Cortex of kidney (tissue), 1 donor: ENCODE results near the gene LRRFIP2.
"Not testable (repeated sequence)": the region's sequence is repeated elsewhere in the genome, so short reads cannot be mapped to it uniquely, and the experiment has no call there.

Source experiments
- DNase-seq: peaks from one replicate; lab custom pipeline; 2025; lab: John Stamatoyannopoulos, UW

LRRFIP2 gene

GRCh38 chr3:37068031-37068430, 106.4 kb downstream of the LRRFIP2 start:
- DNase-seq = no peak

- no peak for DNase-seq
Observed at GRCh38 chr3:37067577-37067976, 106.8 kb downstream of the LRRFIP2 start.

- DNase-seq = no peak
Observed at GRCh38 chr3:37064747-37065146, 109.6 kb downstream of the LRRFIP2 start.

- no peak for DNase-seq
Observed at GRCh38 chr3:37058117-37058516, 116.3 kb downstream of the LRRFIP2 start.

GRCh38 chr3:37056826-37057225, 117.6 kb downstream of the LRRFIP2 start:
- no peak for DNase-seq

GRCh38 chr3:37055077-37055476, 119.3 kb downstream of the LRRFIP2 start:
- not testable (repeated sequence) for DNase-seq

GRCh38 chr3:37054370-37054769, 120.0 kb downstream of the LRRFIP2 start:
- no peak for DNase-seq

- DNase-seq = no peak
Observed at GRCh38 chr3:37053753-37054152, 120.6 kb downstream of the LRRFIP2 start.

- no peak for DNase-seq
Observed at GRCh38 chr3:37053337-37053736, 121.0 kb downstream of the LRRFIP2 start.

GRCh38 chr3:37052860-37053259, 121.5 kb downstream of the LRRFIP2 start:
- DNase-seq = no peak

- DNase-seq = no peak
Observed at GRCh38 chr3:37050282-37050681, 124.1 kb downstream of the LRRFIP2 start.

- DNase-seq = not testable (repeated sequence)
Observed at GRCh38 chr3:37042712-37043111, 131.7 kb downstream of the LRRFIP2 start.

GRCh38 chr3:37041546-37042195, 132.7 kb downstream of the LRRFIP2 start:
- DNase-seq = no peak

GRCh38 chr3:37040231-37040630, 134.2 kb downstream of the LRRFIP2 start:
- DNase-seq = no peak

- no peak for DNase-seq
Observed at GRCh38 chr3:37039161-37039846, 135.1 kb downstream of the LRRFIP2 start.

GRCh38 chr3:37037352-37037751, 137.0 kb downstream of the LRRFIP2 start:
- DNase-seq = no peak

GRCh38 chr3:37032961-37033360, 141.4 kb downstream of the LRRFIP2 start:
- no peak for DNase-seq

GRCh38 chr3:37031096-37031682, 143.2 kb downstream of the LRRFIP2 start:
- DNase-seq = no peak

GRCh38 chr3:37030588-37030987, 143.8 kb downstream of the LRRFIP2 start:
- no peak for DNase-seq

GRCh38 chr3:37029516-37030163, 144.7 kb downstream of the LRRFIP2 start:
- DNase-seq = no peak

GRCh38 chr3:37029111-37029510, 145.3 kb downstream of the LRRFIP2 start:
- no peak for DNase-seq

GRCh38 chr3:37028329-37028728, 146.1 kb downstream of the LRRFIP2 start:
- DNase-seq = no peak

- DNase-seq = no peak
Observed at GRCh38 chr3:37026851-37027250, 147.5 kb downstream of the LRRFIP2 start.
